ENCODE data around the gene CTNNAL1.

CTNNAL1 gene

GRCh38 chr9:109026306-109026705, 13.0 kb upstream of the CTNNAL1 start:
- no peak for DNase-seq

DNA sequence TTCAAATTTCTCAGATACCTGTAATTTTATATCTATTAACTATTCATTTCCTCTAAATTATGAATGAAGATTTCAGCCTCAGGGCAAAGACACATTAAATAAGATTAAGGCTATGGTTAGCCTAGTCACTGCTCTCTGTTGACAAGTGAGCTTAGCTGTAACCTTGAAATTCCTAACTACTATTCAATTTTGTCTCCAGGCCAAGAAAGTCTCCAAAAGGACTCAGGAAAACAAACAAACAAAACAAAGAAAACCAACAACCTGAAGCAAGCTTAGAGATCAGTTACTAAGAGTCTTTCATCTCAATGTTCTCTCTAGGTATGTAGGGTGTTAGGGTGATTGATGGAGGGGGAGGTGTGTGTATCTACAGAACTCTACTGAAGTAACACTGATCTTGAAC, 9.6 kb upstream of the CTNNAL1 start:
- no peak for DNase-seq

- no peak for DNase-seq
Measured at GRCh38 chr9:109020581-109021511, 7.5 kb upstream of the CTNNAL1 start.

DNA sequence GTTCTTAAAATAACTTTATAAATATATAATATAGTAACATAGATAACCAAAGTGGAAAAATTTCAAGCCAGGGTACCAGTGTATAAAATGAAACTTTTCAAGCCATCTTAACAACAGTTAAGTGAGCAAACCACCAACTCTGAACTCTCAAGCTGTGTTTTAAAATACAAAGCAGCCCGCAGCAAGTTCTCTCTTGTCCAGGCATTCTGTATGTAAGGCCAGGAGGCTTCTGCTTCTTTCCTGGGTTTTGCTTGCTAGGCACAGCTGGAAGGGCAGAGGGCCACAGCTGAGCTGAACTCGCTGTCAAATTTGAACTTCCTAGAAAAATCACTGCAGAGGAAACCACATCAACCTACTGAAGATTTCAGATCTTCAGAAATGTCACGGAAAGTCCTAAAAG, 6.8 kb upstream of the CTNNAL1 start:
- DNase-seq = no peak

DNA sequence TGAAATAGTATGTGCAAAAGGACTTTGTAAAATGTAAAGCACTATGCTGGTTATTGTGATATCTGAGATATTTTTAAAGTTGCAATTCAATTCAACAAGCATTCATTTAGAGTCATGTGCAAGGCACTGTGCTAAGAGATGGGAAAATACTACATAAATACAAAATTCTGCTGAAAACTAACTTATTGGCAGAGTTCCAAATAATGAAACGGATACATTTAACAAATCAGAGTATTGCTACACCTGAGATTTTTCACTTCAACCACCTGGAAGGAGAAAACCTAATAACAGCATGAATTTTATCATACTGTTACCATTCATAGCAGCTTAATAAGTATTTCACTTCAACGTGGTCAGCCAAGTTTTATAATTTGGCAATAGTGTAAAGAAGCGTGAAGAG, 6.1 kb upstream of the CTNNAL1 start:
- no peak for DNase-seq

DNA sequence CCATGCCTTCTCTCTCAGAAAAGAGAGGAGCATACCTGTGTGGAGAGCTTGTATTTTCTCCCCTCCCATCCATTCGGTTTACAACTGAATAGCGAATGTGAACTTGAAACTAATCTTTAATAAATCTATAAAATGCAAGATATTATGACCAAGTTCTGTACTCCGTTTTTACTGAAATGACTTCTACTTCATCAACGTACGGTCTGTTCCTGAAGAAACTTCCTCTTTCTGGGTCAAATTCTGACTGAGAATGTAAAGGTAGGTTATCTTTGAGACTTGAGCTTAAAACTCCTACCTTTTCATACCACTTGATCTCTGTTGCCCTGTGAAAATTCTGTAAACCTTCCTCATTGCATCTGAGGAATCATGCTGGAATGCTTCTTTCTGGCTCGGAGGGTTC, 4.2 kb upstream of the CTNNAL1 start:
- DNase-seq = no peak

GRCh38 chr9:109017061-109017460, 3.8 kb upstream of the CTNNAL1 start:
- no peak for DNase-seq

DNA sequence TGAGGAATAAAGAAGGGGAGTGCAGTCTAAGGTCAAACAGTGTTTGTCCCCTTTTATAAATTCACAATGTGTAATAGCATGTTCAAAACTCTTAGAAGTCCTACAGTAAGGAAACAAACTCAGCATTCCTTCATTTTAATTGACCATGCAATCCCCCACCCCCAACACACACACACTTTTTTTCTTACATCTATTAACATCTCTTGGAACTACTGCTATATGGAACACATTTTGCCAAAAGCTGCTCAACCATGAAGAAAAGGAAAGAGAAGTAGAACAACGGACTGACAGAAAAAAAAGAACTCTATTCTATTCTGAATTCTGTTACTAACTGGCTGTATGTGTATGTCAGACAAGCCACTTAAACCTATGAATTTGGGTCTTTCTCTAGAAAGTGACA, 2.8 kb upstream of the CTNNAL1 start:
- DNase-seq = no peak

- DNase-seq = no peak
Measured at GRCh38 chr9:109014608-109015280, 1.4 kb upstream of the CTNNAL1 start.

DNA sequence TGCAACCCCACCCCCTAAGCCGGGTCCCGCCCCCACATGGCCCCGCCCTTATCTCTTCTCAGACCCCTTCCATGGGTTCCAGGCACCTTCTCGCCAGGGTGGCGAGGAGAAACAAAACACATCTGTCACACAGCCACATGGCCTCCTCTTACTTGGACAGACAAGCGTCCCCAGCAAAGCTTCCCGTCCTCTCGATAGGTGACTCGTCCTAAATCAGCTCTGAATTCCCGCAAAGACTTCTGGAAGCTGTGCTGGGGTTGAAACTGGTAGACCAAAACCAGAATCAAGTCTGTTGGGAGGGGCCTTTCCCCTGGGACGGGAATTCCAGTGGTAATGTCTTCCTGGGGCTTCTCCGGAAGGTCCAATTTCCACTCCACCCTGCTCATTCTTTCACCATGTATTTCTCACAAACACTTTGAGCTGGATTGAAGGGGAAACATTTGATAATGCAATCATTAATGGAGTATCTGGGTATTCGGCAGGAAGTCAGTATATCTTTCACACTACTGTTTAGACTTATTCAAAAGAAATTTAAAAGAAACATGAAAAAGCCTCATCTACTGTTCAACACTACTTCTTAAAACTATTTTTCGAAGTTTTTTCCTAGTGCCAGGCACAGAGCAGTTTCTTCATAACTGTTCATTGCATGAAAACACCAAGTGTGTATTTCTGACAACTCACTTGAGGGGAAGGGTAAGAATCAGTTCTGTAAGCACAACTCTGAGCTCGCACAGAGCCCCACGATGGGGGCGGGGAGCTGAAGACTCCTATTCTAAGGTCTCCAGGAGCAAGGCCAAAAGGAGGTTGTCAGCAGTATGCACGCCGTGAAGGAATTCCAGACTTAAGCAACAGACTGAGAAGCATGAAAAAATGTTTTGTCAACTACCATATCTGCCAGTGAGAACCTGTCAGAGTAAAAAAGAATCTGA, 644 bp upstream of the CTNNAL1 start:
- no peak for DNase-seq

GRCh38 chr9:109012009-109012875, 1.1 kb downstream of the CTNNAL1 start:
- no peak for DNase-seq

- no peak for DNase-seq
Measured at GRCh38 chr9:109011231-109011671, 2.0 kb downstream of the CTNNAL1 start.

- no peak for DNase-seq
Measured at GRCh38 chr9:109010746-109011145, 2.6 kb downstream of the CTNNAL1 start.

DNA sequence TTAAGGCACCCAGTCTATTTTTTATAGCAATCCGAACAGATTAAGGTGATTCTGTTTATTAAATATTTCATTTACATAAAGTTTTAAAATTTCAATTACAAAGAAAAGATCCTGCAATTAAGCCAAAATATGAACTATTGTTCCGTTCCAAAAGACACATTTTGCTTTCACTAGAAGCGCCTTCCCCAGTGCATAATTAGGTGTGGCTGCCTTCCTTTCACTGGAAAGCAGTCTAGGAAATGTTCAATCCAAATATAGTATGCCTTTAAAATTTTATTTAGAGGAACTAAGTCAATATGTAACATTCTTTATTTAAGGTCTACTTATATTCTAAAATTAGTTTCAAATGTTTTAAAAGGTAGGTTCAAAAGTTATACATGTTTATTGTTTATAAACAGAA, 7.6 kb downstream of the CTNNAL1 start:
- no peak for DNase-seq

DNA sequence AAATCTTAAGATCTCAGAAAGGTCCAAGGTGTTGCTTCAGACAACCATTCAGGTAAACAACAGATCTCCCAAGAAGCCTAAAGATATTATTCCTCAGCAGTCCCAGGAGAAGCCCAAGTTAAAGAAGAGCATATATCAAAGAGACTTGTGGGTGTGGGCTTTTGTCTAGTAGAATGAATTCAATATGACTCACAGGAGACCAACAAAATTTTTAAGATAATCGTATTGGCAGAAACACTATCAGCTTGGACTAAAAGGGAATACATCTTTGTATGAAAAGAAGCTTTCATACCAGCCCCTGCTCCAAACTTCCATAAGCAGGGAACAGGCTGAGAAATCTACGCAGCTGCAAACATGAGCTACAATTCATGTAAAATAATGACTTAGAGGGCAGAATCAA, 10.2 kb downstream of the CTNNAL1 start:
- DNase-seq = no peak

DNA sequence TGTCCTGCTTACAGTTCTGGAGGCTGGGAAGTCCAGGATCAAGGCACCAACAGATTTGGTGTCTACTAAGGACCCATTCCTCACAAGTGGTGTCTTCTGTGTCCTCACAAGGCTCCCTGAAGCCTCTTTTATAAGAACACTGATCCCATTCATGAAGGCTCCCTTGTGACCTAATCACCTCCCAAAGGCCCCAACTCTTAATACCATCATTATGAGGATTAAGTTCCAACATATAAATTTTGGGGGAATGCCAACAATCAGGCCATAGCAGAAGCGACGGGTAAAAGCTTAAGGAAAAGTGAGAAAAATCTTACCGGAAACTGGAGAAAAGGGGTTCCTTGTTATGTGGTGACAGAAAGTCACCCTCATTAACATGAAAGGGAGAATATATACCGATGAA, 11.2 kb downstream of the CTNNAL1 start:
- no peak for DNase-seq

DNA sequence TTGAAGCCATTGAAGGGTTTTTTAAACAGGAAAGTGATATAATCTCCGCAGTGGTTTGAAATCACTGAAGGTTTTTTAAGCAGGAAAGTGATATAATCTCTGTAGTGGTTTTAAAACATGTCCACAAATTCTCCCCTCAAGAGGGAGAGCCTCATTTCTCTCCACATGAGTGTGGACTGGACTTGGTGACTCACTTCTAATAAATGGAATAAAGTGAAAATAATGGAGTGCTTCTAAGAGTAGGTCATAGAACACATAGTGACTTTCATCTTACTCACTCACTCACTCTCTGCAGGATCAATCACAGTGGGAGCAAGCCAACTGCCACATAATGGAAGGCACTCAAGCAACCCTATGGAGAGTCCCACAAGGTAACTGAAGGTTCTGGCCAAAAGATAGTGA, 12.0 kb downstream of the CTNNAL1 start:
- no peak for DNase-seq

DNA sequence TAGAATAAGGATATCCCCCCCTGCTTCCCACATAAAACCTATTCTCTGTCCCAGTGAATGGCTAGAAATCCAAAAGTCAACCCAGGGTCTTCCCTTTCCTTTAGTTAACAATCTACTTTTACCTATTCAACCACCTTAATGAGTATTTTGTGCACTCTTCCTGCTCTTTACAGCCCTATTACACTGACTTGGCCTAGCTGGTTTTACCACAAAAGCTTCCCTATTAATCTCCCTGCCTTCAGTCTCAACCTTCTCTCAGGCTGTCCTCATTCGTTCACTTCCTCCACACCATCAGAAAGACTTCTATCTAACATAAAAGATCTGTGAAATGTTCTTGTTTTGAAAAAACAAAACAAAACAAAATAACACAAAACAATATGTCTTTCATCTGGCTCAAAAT, 16.2 kb downstream of the CTNNAL1 start:
- DNase-seq = no peak

- DNase-seq = no peak
Measured at GRCh38 chr9:108996643-108997042, 16.7 kb downstream of the CTNNAL1 start.

DNA sequence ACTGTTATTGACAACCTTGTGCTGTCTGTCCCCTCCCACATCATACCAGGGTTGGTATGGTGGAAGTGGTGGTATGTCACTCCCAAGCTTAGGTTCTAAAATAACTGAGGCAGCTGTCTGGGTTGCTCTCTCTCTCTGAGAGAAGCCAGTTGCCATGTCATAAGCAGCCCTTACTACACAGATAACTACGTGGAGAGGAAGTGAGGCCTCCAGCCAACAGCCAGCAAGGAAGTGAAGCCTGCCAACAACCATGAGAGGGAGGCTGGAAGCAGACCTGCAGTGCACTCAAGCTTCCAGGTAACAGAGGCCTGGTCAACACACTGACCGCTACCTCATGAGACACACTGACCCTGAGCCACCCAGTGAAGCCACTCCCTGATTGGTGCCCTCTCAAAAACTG, 18.6 kb downstream of the CTNNAL1 start:
- DNase-seq = no peak

- DNase-seq = no peak
Measured at GRCh38 chr9:108991479-108991878, 21.8 kb downstream of the CTNNAL1 start.

DNA sequence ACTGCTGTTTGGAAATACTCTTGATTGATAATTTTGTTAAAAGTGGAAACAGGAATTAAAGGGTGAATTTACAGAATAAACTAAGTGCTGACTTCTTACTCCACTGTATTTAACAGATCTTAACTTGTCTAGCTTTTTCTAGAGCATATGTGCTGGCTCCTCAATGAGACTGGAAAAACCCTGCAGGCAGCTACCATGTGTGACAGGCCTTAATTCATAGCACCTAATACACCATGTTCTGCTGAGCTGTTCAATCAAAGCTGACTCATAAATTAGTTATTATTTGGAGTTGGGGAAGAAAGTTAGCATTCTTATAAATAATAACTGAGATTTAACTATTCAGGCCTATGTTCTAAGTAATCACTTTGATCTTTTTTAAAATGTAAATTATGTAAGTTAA, 29.4 kb downstream of the CTNNAL1 start:
- no peak for DNase-seq

Data from NCI-H187 (cell line).